OCI-LY7 (cell line): ENCODE results near the gene PPP4R4. TPM values are rescaled to one million over a fixed set of nuclear protein-coding genes. Genes with fewer than 3 reads are reported as not detected.

ENCODE experiments used
- BruUV-seq: library from RNA; stranded (reverse); fragments of 400-500 nt; replicated peaks from 2 replicates; lab custom pipeline; 2021; lab: Mats Ljungman, UMichigan
- CTCF ChIA-PET: fragments of 300-600 bp; sonication (Branson Sonifier 250); formaldehyde crosslinking; loops from one replicate; lab custom pipeline; 2022; ENCODE audit warnings: antibody characterized with exemption; ENCODE audit not compliant: unreplicated experiment; lab: Charles Lee
- POLR2A ChIA-PET: fragments of 300-600 bp; sonication (Branson Sonifier 250); formaldehyde crosslinking; loops from one replicate; lab custom pipeline; 2022; ENCODE audit warnings: antibody characterized with exemption; lab: Charles Lee
- DNase-seq: peaks from one replicate; pipeline ENCODE4 v3.0.0-alpha.2; 2015; ENCODE audit warnings: low spot score
- H2AFZ ChIP-seq: fragments of 200-600 bp; sonication (generic), shearing (Covaris generic); 2 replicates; pipeline ENCODE4 v1.6.1; 2014; ENCODE audit warnings: mild to moderate bottlenecking, antibody characterized with exemption, low read length, moderate library complexity
- H3K27ac ChIP-seq: fragments of 200-600 bp; sonication (generic); 2 replicates; pipeline ENCODE4 v1.5.1; 2014; ENCODE audit warnings: mixed run types, low read depth, mild to moderate bottlenecking, moderate library complexity, low read length, inconsistent platforms; ENCODE audit not compliant: poor library complexity, severe bottlenecking
- H3K36me3 ChIP-seq: fragments of 200-600 bp; sonication (generic); 2 replicates; pipeline ENCODE4 v1.6.1; 2014; ENCODE audit warnings: mild to moderate bottlenecking, antibody characterized with exemption, low read length, moderate library complexity, mixed read lengths; ENCODE audit not compliant: insufficient read depth
- H3K4me1 ChIP-seq: fragments of 200-600 bp; sonication (generic); 2 replicates; pipeline ENCODE4 v1.5.1; 2014; ENCODE audit warnings: mild to moderate bottlenecking, low read length; ENCODE audit not compliant: insufficient read depth, poor library complexity, severe bottlenecking
- H3K4me2 ChIP-seq: fragments of 200-600 bp; sonication (generic); 2 replicates; pipeline ENCODE4 v1.6.1; 2014; ENCODE audit warnings: mild to moderate bottlenecking, low read length
- H3K4me3 ChIP-seq: fragments of 200-600 bp; sonication (generic); 2 replicates; pipeline ENCODE4 v1.5.1; 2014; ENCODE audit warnings: mild to moderate bottlenecking, low read depth, low read length; ENCODE audit not compliant: poor library complexity, severe bottlenecking
- H3K79me2 ChIP-seq: fragments of 200-600 bp; sonication (generic); 2 replicates; pipeline ENCODE4 v1.6.1; 2016; ENCODE audit warnings: low read depth, mild to moderate bottlenecking, low read length, moderate library complexity, mixed read lengths; ENCODE audit not compliant: insufficient read depth
- H3K9me2 ChIP-seq: fragments of 200-600 bp; sonication (generic); 2 replicates; pipeline ENCODE4 v1.6.1; 2016; ENCODE audit warnings: mild to moderate bottlenecking, low read length, mixed read lengths; ENCODE audit not compliant: insufficient read depth
- H3K9me3 ChIP-seq: fragments of 200-600 bp; sonication (generic); 2 replicates; pipeline ENCODE4 v1.6.1; 2014; ENCODE audit warnings: mild to moderate bottlenecking, mixed run types, low read length, mixed read lengths
- H4K20me1 ChIP-seq: fragments of 200-600 bp; sonication (generic); 2 replicates; pipeline ENCODE4 v1.6.1; 2014; ENCODE audit warnings: mild to moderate bottlenecking, antibody characterized with exemption, low read length, moderate library complexity, mixed read lengths; ENCODE audit not compliant: insufficient read depth
- CTCF ChIP-seq: fragments of 200-600 bp; sonication (generic); conservative IDR thresholded peaks from 2 replicates; pipeline ENCODE4 v1.5.1; 2014; ENCODE audit warnings: mild to moderate bottlenecking, antibody characterized with exemption, low read length, moderate library complexity, mixed read lengths
- EZH2phosphoT487 ChIP-seq: fragments of 200-600 bp; sonication (generic); IDR thresholded peaks from 2 replicates; pipeline ENCODE4 v1.6.1; 2018; ENCODE audit warnings: low read depth, borderline replicate concordance, mild to moderate bottlenecking, mixed run types, antibody characterized with exemption, low read length, moderate library complexity, mixed read lengths
- intact Hi-C: fragments of 100-400 bp; cut with micrococcal nuclease; formaldehyde crosslinking; loops from one replicate; pipeline ENCODE4 v1.10.0; 2022; ENCODE audit not compliant: unreplicated experiment
- total RNA-seq, 2 experiments: library from RNA; depleted of rRNA in 1 of 2; stranded (reverse); fragments of >200 nt in 1 of 2; shearing (Covaris generic) in 1 of 2; gene quantifications; 2 replicates each; pipeline ENCODE4 v1.2.3, GENCODE V29; 2014 to 2022

Gene PPP4R4
- total RNA-seq, 2 experiments from 2014 or later = 0.54 to 0.93 TPM

DNA sequence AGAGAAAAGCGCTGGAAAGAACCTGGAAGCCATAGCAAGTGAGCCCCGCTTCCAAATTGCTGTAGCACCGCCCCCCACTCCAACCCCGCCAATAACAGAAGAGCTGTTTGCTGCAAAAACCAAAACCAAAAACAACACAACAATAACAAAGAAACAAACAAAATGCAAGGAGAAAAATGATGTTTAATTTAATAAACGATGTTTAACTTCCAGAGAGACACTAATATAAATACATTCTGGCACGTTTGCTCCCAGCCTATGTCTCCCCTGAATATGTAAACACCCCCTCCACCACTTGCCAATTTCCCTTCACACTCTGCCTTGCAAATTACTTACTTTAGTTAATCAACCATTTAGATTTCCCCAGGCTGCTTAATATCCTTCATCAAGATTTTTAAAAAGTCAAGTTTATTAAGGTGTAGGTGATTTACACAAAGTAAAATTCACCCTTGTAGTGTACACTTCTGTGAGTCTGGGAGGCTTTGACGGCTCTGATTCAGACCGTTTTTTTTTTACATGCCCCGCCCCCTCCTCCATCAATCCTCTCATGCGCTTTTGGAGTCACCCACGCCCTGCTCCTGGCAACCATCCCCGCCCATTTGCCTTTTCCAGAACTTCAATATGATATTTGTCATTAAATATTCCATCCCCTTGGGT lies 44.2 kb upstream of the PPP4R4 start:
- Histone ChIP-seq H3K36me3 (no peaks in the 10 kb centered on the region), H3K4me2 (peak overlapping the region; percentile 97), H3K27ac (no peak overlapping the region), H4K20me1 (no peaks in the 10 kb centered on the region), H3K4me1 (peaks cover 14% of the 10 kb centered on the region), H3K4me3 (peak overlapping the region; percentile 71), H3K9me2 (no peaks in the 10 kb centered on the region), H2AFZ (peak overlapping the region; percentile 100), H3K79me2 (no peaks in the 10 kb centered on the region), H3K9me3 (no peaks in the 10 kb centered on the region)
- CTCF ChIA-PET = interaction anchor here (0.6 kb wide), 1 partner anchor 27 kb away, joined by 3 read pairs; no protein-coding TSS in a partner anchor
- peak; percentile 40 for DNase-seq
- no TSS peak for BruUV-seq
- TF ChIP-seq EZH2phosphoT487 (no peak), CTCF (peak; percentile 18; the same call in 1 of the 2 replicates)
- intact Hi-C loops = loop anchor here (5.0 to 10.0 kb wide), 3 partner anchors 48 to 357 kb away; partner anchors contain the start of genes DDX24 and IFI27L1
- POLR2A ChIA-PET = interaction anchor here (0.9 to 1.9 kb wide), 3 partner anchors 13 to 49 kb away, joined by 3 to 5 read pairs (median 4); partner anchors contain the start of genes DDX24 and IFI27L1

DNA sequence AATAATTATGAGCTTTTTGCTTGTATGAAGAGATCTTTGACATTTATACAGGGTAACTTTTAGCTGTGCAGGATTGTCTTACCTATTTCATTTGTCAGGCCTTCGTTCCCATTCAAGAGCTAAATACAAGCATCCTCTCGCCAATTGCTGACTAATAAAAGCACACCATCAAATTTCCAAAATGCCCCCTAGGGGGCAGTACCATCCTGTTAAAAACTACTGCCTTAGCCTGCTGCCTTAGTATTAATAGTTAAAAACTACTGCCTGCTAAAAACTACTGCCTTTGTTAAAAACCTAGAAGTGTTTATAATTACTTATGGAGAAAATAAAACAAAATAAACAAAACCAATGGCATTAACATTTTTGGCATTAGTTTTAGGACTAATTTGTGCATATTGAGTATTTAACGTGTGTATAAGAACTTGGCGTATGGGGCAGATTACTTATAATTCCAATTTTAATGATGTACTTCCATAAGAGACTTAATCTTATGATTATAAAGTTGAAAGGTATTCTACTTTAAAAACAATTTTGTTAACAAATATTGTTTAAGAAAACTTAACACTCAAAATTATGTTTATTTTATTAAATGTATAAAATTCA lies 41.7 kb upstream of the PPP4R4 start:
- POLR2A ChIA-PET = interaction anchor here (1.0 to 2.0 kb wide), 3 partner anchors 34 to 97 kb away, joined by 3 to 5 read pairs (median 5); partner anchors contain the start of genes DDX24 and IFI27L1
- H3K4me2 ChIP-seq = no peak overlapping the region
- TF ChIP-seq CTCF (peak; percentile 98), EZH2phosphoT487 (no peak)
- BruUV-seq = no TSS peak
- CTCF ChIA-PET = interaction anchor here (0.5 to 1.6 kb wide), 7 partner anchors 9 to 96 kb away, joined by 3 to 6 read pairs (median 4); partner anchors contain the start of genes DDX24 and IFI27L1
- peaks cover 7% of the 10 kb centered on the region; the same call in 1 of the 2 replicates for H3K9me3 ChIP-seq
- H3K36me3 ChIP-seq = no peaks in the 10 kb centered on the region
- no peaks in the 10 kb centered on the region for H3K9me2 ChIP-seq
- no peak overlapping the region for H2AFZ ChIP-seq
- no peaks in the 10 kb centered on the region for H4K20me1 ChIP-seq
- H3K4me1 ChIP-seq = peaks cover 14% of the 10 kb centered on the region
- DNase-seq = peak; percentile 79
- intact Hi-C loops = loop anchor here (5.0 to 10.0 kb wide), 2 partner anchors 198 to 355 kb away; no protein-coding TSS in a partner anchor
- H3K4me3 ChIP-seq = no peak overlapping the region
- H3K27ac ChIP-seq = no peak overlapping the region
- H3K79me2 ChIP-seq = no peaks in the 10 kb centered on the region
